ENCODE results near the gene BUD13.

GRCh38 chr11:116814502-116814901 lies 41.7 kb upstream of the BUD13 start:
- no peak for TF ChIP-seq CTCF (conservative IDR thresholded peaks at IDR 0.05; ENCODE audit: low read depth, low read length)
- TF ChIP-seq EZH2 (IDR thresholded peaks at IDR 0.05; ENCODE audit: borderline replicate concordance, low read depth, low read length, poor library complexity, severe bottlenecking) = no peak
